Activated T-helper 1 cell treated with anti-CD3 and anti-CD28 coated beads, Interleukin-2, amount 50 U/mL, for 16 hours (primary cell): ENCODE data around the gene FBXO44.

Source experiments
- DNase-seq, 2 donors: peaks; one replicate each; pipeline ENCODE4 v3.0.0-alpha.2; 2020; ENCODE audit warnings: low read depth in 1 of 2, low spot score in 1 of 2

Gene FBXO44

GRCh38 chr1:11657654-11658053, 3.0 kb downstream of the FBXO44 start:
- DNase-seq = no peak

- no peak for DNase-seq
Observed at GRCh38 chr1:11658542-11658941, 3.9 kb downstream of the FBXO44 start.

GRCh38 chr1:11659748-11660147, 5.1 kb downstream of the FBXO44 start:
- no peak for DNase-seq

- DNase-seq = no peak
Observed at GRCh38 chr1:11661103-11661502, 6.4 kb downstream of the FBXO44 start.

GRCh38 chr1:11664336-11665065, 9.8 kb downstream of the FBXO44 start:
- peak in 1 of 2 donors; percentile 31 for DNase-seq

GRCh38 chr1:11668516-11668915, 13.8 kb downstream of the FBXO44 start:
- DNase-seq = no peak

- DNase-seq = no peak
Observed at GRCh38 chr1:11670747-11671146, 16.1 kb downstream of the FBXO44 start.

GRCh38 chr1:11671205-11671543, 16.5 kb downstream of the FBXO44 start:
- no peak for DNase-seq

- DNase-seq = no peak
Observed at GRCh38 chr1:11671544-11672286, 17.0 kb downstream of the FBXO44 start.

GRCh38 chr1:11673089-11673769, 18.6 kb downstream of the FBXO44 start:
- DNase-seq = no peak

GRCh38 chr1:11674488-11674887, 19.8 kb downstream of the FBXO44 start:
- DNase-seq = no peak

GRCh38 chr1:11675325-11675724, 20.6 kb downstream of the FBXO44 start:
- no peak for DNase-seq

- DNase-seq = no peak
Observed at GRCh38 chr1:11676386-11677103, 21.9 kb downstream of the FBXO44 start.

- no peak for DNase-seq
Observed at GRCh38 chr1:11678442-11678841, 23.8 kb downstream of the FBXO44 start.

GRCh38 chr1:11680270-11681070, 25.8 kb downstream of the FBXO44 start:
- DNase-seq = no peak

- peak; percentile 71 to 86 for DNase-seq
Observed at GRCh38 chr1:11681071-11681771, 26.5 kb downstream of the FBXO44 start, which contains the start of gene MAD2L2. MAD2L2 (minus strand) TSS chr1:11681148; CDS start chr1:11680601, 547 bp downstream.

- DNase-seq = no peak
Observed at GRCh38 chr1:11682287-11682771, 27.7 kb downstream of the FBXO44 start.

GRCh38 chr1:11682799-11683198, 28.1 kb downstream of the FBXO44 start:
- DNase-seq = no peak

GRCh38 chr1:11684070-11684469, 29.4 kb downstream of the FBXO44 start:
- no peak for DNase-seq
